GM19468 (cell line): ENCODE data around the gene CRIP3.

ENCODE experiments used
- ATAC-seq: cut with Tn5 transposase; IDR thresholded peaks from one replicate; pipeline ENCODE4 v1.9.1; 2021; ENCODE audit warnings: mild to moderate bottlenecking, moderate library complexity, moderate number of reproducible peaks; ENCODE audit not compliant: unreplicated experiment; ENCODE audit errors: extremely low read depth

Gene CRIP3

GRCh38 chr6:43275801-43276576 is 32.6 kb downstream of the CRIP3 start:
- ATAC-seq, result no peak

- no peak for ATAC-seq
Observed at GRCh38 chr6:43274916-43275597, 33.6 kb downstream of the CRIP3 start.

- no peak for ATAC-seq
Observed at GRCh38 chr6:43274127-43274915, 34.3 kb downstream of the CRIP3 start.

DNA sequence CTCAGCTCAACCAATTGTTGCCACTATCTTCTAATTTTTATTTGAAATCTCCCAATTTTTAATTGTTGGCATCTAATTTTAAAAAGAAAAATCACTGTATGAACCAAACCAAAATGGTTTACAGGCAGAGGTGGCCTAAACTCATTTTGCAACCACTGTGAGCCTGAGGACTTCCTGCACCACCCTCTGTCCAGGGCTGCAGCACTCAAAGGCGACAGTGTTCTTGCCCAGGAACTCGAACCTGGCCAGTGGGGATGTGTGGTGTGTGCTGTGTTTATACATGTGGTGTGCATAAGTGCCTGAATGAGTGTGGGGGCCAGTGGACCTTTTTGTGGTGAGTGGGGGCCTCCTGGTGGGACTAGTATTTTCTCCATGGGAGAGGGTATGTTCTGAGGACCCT is 34.9 kb downstream of the CRIP3 start:
- ATAC-seq, result no peak

- ATAC-seq, result no peak
Observed at GRCh38 chr6:43271944-43272343, 36.7 kb downstream of the CRIP3 start.

DNA sequence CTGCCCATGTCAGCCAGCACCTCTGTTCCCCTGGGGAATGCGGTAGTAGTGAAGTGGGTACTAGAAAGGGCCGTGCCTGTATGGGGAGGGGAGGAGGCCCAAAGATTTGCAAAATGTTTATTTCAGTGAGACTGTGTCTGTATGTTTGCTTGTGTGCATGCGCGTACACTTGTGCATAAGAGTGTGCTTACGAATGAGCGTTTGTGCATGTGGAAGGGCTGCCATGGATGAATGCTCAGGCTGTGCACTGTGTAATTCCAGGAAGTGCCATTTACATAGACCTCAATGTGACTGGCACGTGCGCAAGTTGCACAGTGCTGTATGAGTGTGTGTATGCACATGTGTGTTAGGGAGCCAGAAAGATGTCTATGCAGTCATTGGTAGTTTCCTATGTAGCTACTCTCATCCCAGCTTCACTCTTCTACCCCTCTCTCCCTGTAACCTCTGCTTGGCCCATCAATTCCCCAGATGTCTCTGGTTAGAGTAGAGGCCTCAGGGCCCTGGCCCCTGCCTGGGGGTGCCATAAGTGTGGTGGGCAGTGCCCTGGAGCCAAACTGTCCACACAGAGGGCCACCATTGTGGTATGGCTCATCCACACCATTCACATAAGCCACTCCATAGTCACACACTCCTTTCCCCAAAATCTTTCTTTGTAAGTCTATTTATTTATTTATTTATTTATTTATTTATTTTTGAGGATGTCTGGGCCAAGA is 37.4 kb downstream of the CRIP3 start:
- no peak for ATAC-seq

DNA sequence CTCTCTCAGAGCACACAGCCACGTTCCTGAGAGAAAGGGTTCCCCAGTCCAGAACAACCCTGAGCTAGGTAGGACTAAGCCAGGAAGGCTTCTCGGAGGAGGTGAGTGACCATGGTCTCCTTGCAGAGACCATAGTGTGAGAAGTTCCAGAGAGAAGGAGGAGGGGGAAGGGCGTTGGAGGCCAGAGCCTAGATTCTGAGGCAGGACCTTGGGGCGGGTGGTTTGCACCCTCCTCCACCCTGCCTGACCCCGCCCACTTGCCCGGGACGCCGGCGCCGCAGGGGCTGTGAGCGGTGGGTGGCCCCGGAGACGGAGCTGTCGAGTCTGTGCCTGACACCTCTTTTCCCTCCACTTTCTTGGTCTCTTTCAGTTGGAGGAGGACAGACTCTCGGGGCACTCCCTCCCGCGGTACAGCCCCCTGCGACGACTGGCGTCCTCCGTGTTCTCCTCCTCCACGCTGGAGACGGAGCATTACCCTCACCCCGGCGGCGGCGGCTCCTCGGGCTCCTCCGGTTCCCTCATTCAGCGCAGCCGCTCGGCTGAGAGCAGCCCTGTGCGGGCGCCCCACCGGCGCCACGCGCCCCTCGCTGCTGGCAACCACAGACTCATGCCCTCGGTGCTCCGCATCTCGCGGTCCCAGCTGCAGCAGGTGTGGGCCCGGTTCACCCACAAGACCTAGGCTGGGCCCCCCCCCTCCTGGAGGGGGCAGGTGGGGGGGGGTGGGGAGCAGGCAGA is 39.2 kb downstream of the CRIP3 start:
- ATAC-seq, result no peak

- ATAC-seq, result no peak
Observed at GRCh38 chr6:43268782-43269272, 39.8 kb downstream of the CRIP3 start.

DNA sequence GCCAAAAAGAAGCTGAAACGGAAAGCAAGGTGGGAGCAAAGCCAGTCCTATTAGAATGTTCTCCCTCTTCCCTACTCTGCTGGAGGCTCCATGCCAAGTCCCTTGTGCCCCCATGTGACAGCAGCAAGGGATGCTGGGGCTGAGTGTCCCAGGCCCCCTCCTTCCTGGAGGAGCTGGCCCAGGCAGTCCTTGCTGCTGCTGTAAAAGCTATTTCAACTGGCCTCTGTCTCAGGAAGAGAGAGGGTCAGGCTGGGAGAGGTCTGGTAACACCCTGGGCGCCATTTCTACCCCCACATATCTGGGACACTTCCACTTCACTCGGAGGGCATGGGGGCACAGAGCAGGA is 40.3 kb downstream of the CRIP3 start:
- ATAC-seq, result no peak

GRCh38 chr6:43267619-43268354 is 40.8 kb downstream of the CRIP3 start:
- ATAC-seq, result no peak

GRCh38 chr6:43265564-43265963 is 43.1 kb downstream of the CRIP3 start:
- ATAC-seq, result no peak

- ATAC-seq, result no peak
Observed at GRCh38 chr6:43264599-43265145, 44.0 kb downstream of the CRIP3 start.

DNA sequence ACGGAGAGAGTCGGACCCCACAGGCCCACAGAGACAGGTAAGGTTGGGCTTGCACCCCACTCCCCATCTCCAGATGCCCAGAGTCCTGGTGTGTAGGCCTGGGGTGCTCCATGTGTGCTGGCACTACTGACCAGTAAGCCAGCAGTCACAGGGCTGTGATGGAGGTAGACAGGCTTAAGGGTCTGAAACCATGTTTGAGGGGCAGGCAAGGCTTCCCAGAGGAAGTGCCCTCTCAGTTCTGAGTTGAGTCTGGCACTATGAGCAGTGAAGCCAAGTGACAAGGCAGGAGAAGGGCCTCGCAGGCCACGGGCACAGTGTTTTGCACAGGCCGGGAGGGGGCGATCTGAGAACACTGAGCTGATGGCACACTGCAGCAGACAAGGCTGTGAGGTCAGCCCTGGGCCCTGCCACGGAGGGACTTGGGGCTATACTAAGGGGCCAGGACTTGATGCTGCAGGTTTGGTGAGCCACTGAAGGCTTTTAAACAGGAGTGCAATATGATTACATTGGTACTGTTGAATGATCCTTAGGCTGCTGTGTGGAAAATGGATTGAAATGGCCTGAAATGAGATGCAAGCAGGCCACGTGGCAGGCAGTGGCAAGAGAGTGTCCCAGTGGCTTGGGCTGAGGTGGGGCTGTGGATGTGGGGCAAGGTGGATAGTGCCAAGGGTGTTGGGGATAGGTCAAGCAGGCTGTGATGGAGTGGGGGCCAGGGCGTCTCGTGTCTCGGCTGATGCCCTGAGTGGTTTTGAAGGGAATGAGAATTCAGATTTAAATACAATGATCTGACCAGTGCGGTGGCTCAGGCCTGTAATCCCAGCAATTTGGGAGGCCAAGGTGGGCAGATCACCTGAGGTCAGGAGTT is 45.1 kb downstream of the CRIP3 start:
- no peak for ATAC-seq

DNA sequence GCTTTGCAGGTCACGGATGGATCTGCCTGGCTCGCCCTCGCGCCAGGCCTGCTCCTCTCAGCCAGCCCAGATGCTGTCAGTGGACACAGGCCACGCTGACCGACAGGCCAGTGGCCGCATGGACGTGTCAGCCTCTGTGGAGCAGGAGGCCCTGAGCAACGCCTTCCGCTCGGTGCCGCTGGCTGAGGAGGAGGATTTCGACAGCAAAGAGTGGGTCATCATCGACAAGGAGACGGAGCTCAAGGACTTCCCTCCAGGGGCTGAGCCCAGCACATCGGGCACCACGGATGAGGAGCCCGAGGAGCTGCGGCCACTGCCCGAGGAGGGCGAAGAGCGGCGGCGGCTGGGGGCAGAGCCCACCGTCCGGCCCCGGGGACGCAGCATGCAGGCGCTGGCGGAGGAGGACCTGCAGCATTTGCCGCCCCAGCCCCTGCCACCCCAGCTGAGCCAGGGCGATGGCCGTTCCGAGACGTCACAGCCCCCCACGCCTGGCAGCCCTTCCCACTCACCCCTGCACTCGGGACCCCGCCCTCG is 45.8 kb downstream of the CRIP3 start:
- ATAC-seq, result no peak

- ATAC-seq, result no peak
Observed at GRCh38 chr6:43262000-43262779, 46.4 kb downstream of the CRIP3 start.

DNA sequence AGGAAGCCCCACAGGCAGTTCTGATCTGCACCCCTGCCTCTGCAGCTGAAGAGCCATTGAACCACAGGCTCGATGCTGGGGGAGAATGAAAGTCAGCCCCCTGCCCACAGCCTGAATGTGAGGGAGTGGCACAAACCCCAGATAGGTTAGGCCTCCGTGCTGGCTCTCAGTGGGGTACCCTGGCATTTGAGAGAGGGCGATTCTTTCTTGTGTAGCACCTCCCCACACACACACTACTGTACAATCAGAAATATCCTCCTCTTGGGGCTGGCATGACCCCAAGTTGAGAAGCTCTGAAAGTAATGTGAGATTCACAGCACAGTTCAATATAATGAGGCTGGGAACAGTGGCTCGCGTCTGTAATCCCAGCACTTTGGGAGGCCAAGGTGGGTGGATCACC is 47.4 kb downstream of the CRIP3 start:
- ATAC-seq, result no peak

DNA sequence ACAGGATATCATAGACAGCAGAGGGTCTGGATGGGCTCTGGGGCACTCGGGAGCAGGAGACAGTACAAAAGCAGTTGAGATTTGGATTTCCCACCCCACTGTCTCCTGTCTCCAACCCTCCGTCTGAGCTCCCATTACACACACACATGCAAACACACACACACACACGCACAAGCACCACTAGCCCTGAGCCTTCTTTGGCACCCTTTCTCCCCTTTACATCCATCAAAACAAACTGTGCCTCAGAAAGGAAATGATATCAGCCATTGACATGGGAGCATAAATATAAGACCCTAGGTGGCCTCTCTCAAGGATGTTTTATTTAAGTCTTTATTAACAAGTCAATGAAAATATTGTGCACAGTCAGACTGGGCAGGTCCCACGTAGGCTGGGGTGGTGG is 47.8 kb downstream of the CRIP3 start:
- ATAC-seq, result no peak
